GM11168 (cell line): ENCODE data around the gene TMED1.
"Not testable (repeated sequence)": the region's sequence is repeated elsewhere in the genome, so short reads cannot be mapped to it uniquely, and the experiment has no call there.

Experiments used
- in situ Hi-C: fragments of 300-500 bp; cut with MboI; formaldehyde crosslinking; loops from one replicate; pipeline ENCODE4 v1.12.0; 2022; ENCODE audit warnings: low sequenced_read_pairs; ENCODE audit not compliant: unreplicated experiment

The TMED1 gene

GRCh38 chr19:10863107-10863717 is 27.2 kb upstream of the TMED1 start:
- in situ Hi-C loops, result no loop called here

GRCh38 chr19:10862561-10863106 is 26.6 kb upstream of the TMED1 start:
- in situ Hi-C loops, result no loop called here

- in situ Hi-C loops, result no loop called here
Measured at GRCh38 chr19:10861103-10861651, 25.2 kb upstream of the TMED1 start.

GRCh38 chr19:10858204-10858828 is 22.3 kb upstream of the TMED1 start:
- in situ Hi-C loops, result no loop called here

GRCh38 chr19:10856899-10857298 is 20.9 kb upstream of the TMED1 start:
- in situ Hi-C loops, result not testable (repeated sequence)

- in situ Hi-C loops, result no loop called here
Measured at GRCh38 chr19:10855879-10856522, 20.0 kb upstream of the TMED1 start.

- in situ Hi-C loops, result no loop called here
Measured at GRCh38 chr19:10854350-10855089, 18.5 kb upstream of the TMED1 start.

GRCh38 chr19:10852941-10853340 is 16.9 kb upstream of the TMED1 start:
- in situ Hi-C loops, result no loop called here

GRCh38 chr19:10852098-10852800 is 16.2 kb upstream of the TMED1 start:
- in situ Hi-C loops, result no loop called here

- in situ Hi-C loops, result no loop called here
Measured at GRCh38 chr19:10850631-10851030, 14.6 kb upstream of the TMED1 start.

- in situ Hi-C loops, result no loop called here
Measured at GRCh38 chr19:10848230-10848856, 12.3 kb upstream of the TMED1 start, which contains the start of gene C19orf38. Gene C19orf38, plus strand, starts transcription at chr19:10848415. Its CDS starts 94 bp downstream, at chr19:10848509.

- in situ Hi-C loops, result no loop called here
Measured at GRCh38 chr19:10846500-10847202, 10.6 kb upstream of the TMED1 start.

- in situ Hi-C loops, result no loop called here
Measured at GRCh38 chr19:10842788-10843187, 6.8 kb upstream of the TMED1 start.

GRCh38 chr19:10839114-10840050 is 3.4 kb upstream of the TMED1 start:
- in situ Hi-C loops, result no loop called here

- in situ Hi-C loops, result no loop called here
Measured at GRCh38 chr19:10838377-10838776, 2.4 kb upstream of the TMED1 start.

- in situ Hi-C loops, result not testable (repeated sequence)
Measured at GRCh38 chr19:10837649-10838048, 1.6 kb upstream of the TMED1 start.

GRCh38 chr19:10836479-10837330 is 693 bp upstream of the TMED1 start:
- in situ Hi-C loops, result no loop called here
